Progenitor cell of endocrine pancreas (in vitro differentiated cells): ENCODE data around the gene RXRA. TPM values are rescaled to one million over a fixed set of nuclear protein-coding genes. Genes with fewer than 3 reads are reported as not detected.
A peak's percentile ranks its signal among the peaks of the same experiment; 100 is the strongest.

Experiments used
- DNase-seq: peaks from one replicate; pipeline ENCODE4 v3.0.0; 2021; ENCODE audit warnings: low spot score; ENCODE audit not compliant: unreplicated experiment
- H3K27ac Mint-ChIP-seq: 2 replicates; pipeline ENCODE4 v1.8.0; 2021; ENCODE audit warnings: mild to moderate bottlenecking, moderate library complexity, mixed read lengths
- H3K27me3 Mint-ChIP-seq: 2 replicates; pipeline ENCODE4 v1.8.0; 2021; ENCODE audit warnings: mixed read lengths
- H3K36me3 Mint-ChIP-seq: 2 replicates; pipeline ENCODE4 v1.8.0; 2022; ENCODE audit warnings: mixed read lengths; ENCODE audit not compliant: insufficient read depth
- H3K4me1 Mint-ChIP-seq: 2 replicates; pipeline ENCODE4 v1.8.0; 2021; ENCODE audit warnings: low read depth, mixed read lengths
- H3K4me3 Mint-ChIP-seq: 2 replicates; pipeline ENCODE4 v1.8.0; 2021; ENCODE audit warnings: low read depth, mild to moderate bottlenecking, moderate library complexity, mixed read lengths
- H3K9me3 Mint-ChIP-seq: 2 replicates; pipeline ENCODE4 v1.8.0; 2021; ENCODE audit warnings: low read depth, mixed read lengths
- CTCF ChIP-seq: fragments of 200-600 bp; sonication (generic); IDR thresholded peaks from one replicate; pipeline ENCODE4 v1.5.0; 2021; ENCODE audit warnings: antibody characterized with exemption, mild to moderate bottlenecking; ENCODE audit not compliant: unreplicated experiment
- total RNA-seq: library from RNA; stranded (reverse); gene quantifications from 2 replicates; pipeline ENCODE4 v1.2.1, GENCODE V29; 2021

RXRA gene
- total RNA-seq, 1 donor from 2014 or later, result 64.8 TPM

GRCh38 chr9:134399435-134400056 is 73.3 kb downstream of the RXRA start:
- Mint-ChIP-seq H3K36me3 (peaks cover 4% of the 10 kb centered on the region), H3K27me3 (no peaks in the 10 kb centered on the region), H3K9me3 (no peaks in the 10 kb centered on the region), H3K4me3 (no peak overlapping the region), H3K27ac (no peak overlapping the region), H3K4me1 (no peaks in the 10 kb centered on the region)
- no peak for DNase-seq
- peak; percentile 53 for TF ChIP-seq CTCF

DNA sequence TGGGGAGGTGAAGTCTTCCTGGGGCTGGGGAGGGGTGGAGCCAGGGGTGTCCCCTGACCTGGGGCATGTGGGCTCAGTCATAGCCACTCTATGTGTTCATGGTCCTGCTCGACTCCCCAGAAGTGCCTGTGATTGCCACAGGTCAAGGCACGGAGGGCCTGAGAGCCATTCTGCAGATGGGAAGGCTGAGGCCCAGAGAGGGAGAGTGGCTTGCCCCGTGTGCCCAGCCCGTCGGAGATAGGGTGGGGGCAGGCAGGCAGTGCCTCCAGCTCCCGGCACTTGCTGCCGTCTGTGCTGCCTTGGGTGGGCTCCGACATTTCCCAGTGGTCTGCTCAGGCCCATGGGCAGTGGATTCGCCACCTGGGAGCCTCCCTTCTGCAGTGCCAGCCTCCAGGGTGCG is 74.0 kb downstream of the RXRA start:
- Mint-ChIP-seq H3K4me1 (no peaks in the 10 kb centered on the region), H3K36me3 (peaks cover 4% of the 10 kb centered on the region), H3K27ac (no peak overlapping the region), H3K9me3 (no peaks in the 10 kb centered on the region), H3K27me3 (no peaks in the 10 kb centered on the region), H3K4me3 (no peak overlapping the region)
- DNase-seq, result no peak
- no peak for TF ChIP-seq CTCF

- DNase-seq, result no peak
- no peak for TF ChIP-seq CTCF
- Mint-ChIP-seq H3K9me3 (no peaks in the 10 kb centered on the region), H3K27ac (no peak overlapping the region), H3K4me3 (no peak overlapping the region), H3K4me1 (no peaks in the 10 kb centered on the region), H3K27me3 (no peaks in the 10 kb centered on the region), H3K36me3 (peaks cover 4% of the 10 kb centered on the region)
Observed at GRCh38 chr9:134401391-134401790, 75.1 kb downstream of the RXRA start.

DNA sequence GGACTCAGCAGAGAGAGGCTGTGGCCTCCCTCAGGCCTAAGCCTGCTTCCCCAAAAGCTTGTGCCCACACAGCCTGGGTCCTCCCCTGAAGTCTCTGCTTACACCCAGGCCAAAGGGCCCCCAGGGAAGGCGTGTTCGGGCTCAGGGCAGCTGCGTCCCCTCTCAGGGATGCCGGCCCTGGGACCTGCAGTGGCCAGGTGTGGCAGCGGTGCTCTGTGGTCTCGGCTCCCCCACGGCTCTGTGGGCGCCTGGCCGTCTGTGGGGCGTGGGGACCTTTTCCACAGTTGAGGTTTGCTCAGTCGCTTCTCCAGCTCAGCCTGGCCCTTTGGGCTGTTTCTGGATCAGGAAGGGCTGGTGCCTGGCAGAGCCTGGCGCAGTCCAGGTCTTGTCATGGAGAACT is 75.9 kb downstream of the RXRA start:
- H3K4me1 Mint-ChIP-seq, result peaks cover 5% of the 10 kb centered on the region

GRCh38 chr9:134403292-134403681 is 77.0 kb downstream of the RXRA start:
- H3K36me3 Mint-ChIP-seq, result peaks cover 4% of the 10 kb centered on the region
- H3K4me3 Mint-ChIP-seq, result no peak overlapping the region
- no peak for TF ChIP-seq CTCF
- DNase-seq, result no peak
- H3K4me1 Mint-ChIP-seq, result peaks cover 5% of the 10 kb centered on the region
- no peaks in the 10 kb centered on the region for H3K9me3 Mint-ChIP-seq
- no peaks in the 10 kb centered on the region for H3K27me3 Mint-ChIP-seq
- H3K27ac Mint-ChIP-seq, result no peak overlapping the region

More for the DNA sequence above, 75.9 kb downstream of the RXRA start:
- Mint-ChIP-seq H3K36me3 (peaks cover 4% of the 10 kb centered on the region), H3K27me3 (no peaks in the 10 kb centered on the region), H3K4me3 (no peak overlapping the region), H3K27ac (no peak overlapping the region), H3K9me3 (no peaks in the 10 kb centered on the region)
- no peak for DNase-seq
- TF ChIP-seq CTCF, result no peak
